Gastroesophageal sphincter (tissue), 3 donors: ENCODE measurements around the gene FAM78B.

ENCODE experiments used
- CTCF ChIP-seq, 4 experiments: fragments of 200-600 bp in 2 of 4; fragments of 450-650 bp in 2 of 4; sonication (generic) in 1 of 4; IDR thresholded peaks; one replicate each; pipeline ENCODE4 v1.5.1; 2017 to 2019; ENCODE audit warnings: antibody characterized with exemption in 4 of 4, mild to moderate bottlenecking in 2 of 4, moderate library complexity in 2 of 4
- POLR2A ChIP-seq, 2 donors: fragments of 450-650 bp; IDR thresholded peaks; one replicate each; pipeline ENCODE4 v1.6.1; 2017; ENCODE audit warnings: antibody characterized with exemption in 2 of 2, mild to moderate bottlenecking in 2 of 2, moderate library complexity in 1 of 2
- POLR2AphosphoS5 ChIP-seq: sonication (generic); formaldehyde crosslinking; IDR thresholded peaks from one replicate; pipeline ENCODE4 v1.6.1; 2017; ENCODE audit warnings: antibody characterized with exemption

GRCh38 chr1:166088572-166088955 lies 78.2 kb downstream of the FAM78B start:
- TF ChIP-seq POLR2AphosphoS5 = no peak
- no peak for TF ChIP-seq CTCF (IDR thresholded peaks at IDR 0.05)
- no peak for TF ChIP-seq POLR2A (IDR thresholded peaks at IDR 0.05)
